Ovary (tissue), 9 donors: ENCODE data around the gene CCDC124. TPM values are rescaled to one million over a fixed set of nuclear protein-coding genes. Genes with fewer than 3 reads are reported as not detected.

Experiments
- DNase-seq, 5 donors: peaks; one replicate each; pipeline ENCODE4 v3.0.0-alpha.2; 2019 to 2020
- H3K27ac ChIP-seq, 2 donors: fragments of 200-600 bp; one replicate each; pipeline versions ENCODE4 v1.5.1 to v1.8.0; 2019 to 2022
- H3K27me3 ChIP-seq: fragments of 200-600 bp; one replicate; pipeline ENCODE4 v1.8.0; 2022
- H3K36me3 ChIP-seq: fragments of 200-600 bp; sonication (generic); one replicate; pipeline ENCODE4 v1.5.1; 2019
- H3K4me1 ChIP-seq: one replicate; pipeline ENCODE4 v1.8.1; 2013; ENCODE audit warnings: mild to moderate bottlenecking, moderate library complexity; ENCODE audit not compliant: insufficient read depth
- H3K4me3 ChIP-seq: fragments of 200-600 bp; sonication (generic); one replicate; pipeline ENCODE4 v1.5.1; 2017
- H3K9me3 ChIP-seq, 2 donors: fragments of 200-600 bp in 1 of 2; sonication (generic) in 1 of 2; one replicate each; pipeline versions ENCODE4 v1.5.1 to v1.8.1; 2013 to 2019; ENCODE audit warnings: mild to moderate bottlenecking in 1 of 2, moderate library complexity in 1 of 2
- EP300 ChIP-seq: sonication (generic); formaldehyde crosslinking; IDR thresholded peaks from one replicate; pipeline ENCODE4 v1.6.1; 2017; ENCODE audit warnings: antibody characterized with exemption
- POLR2A ChIP-seq: fragments of 450-650 bp; IDR thresholded peaks from one replicate; pipeline ENCODE4 v1.6.1; 2017; ENCODE audit warnings: antibody characterized with exemption, mild to moderate bottlenecking, moderate library complexity
- WGBS, 3 donors: extraction: QIAGEN DNeasy Blood & Tissue Kit in 1 of 3; methylation state at CpG; one replicate each; pipeline versions ENCODE4 v1.1.5 to v1.1.7; 2013 to 2017; 5-methylcytosine and 5-hydroxymethylcytosine counted together
- intact Hi-C, 4 donors: fragments of 100-400 bp; cut with DNase I; formaldehyde crosslinking; loops; one replicate each; pipeline versions ENCODE4 v1.11.0 to v1.15.1; 2022 to 2023
- polyA plus RNA-seq, 2 donors: library from polyadenylated mRNA; stranded (reverse); fragments of 200-250 nt in 1 of 2; fragments of 350-450 nt in 1 of 2; fragmentation: Illumina TruSeq in 1 of 2; extraction: RNeasy Lipid Tissue Mini Kit (QIAGEN cat#74804) in 1 of 2; gene quantifications; one replicate each; pipeline ENCODE4 v1.2.3, GENCODE V29; 2013 to 2014
- total RNA-seq, 7 donors: library from RNA; depleted of rRNA in 2 of 7; stranded (reverse); fragments of >200 nt in 2 of 7; fragmentation: NEBNext Ultra II Directional in 3 of 7; extraction: Animal tissue kit (Norgen Biotek cat#: 25700) in 3 of 7; gene quantifications; one replicate each; pipeline versions ENCODE4 v1.1.0 to v1.2.4, GENCODE V29; 2016 to 2023
- TF ChIP-seq, protein P1 (sequence below), 3 donors: fragments of 450-650 bp in 2 of 3; fragments of 200-600 bp in 1 of 3; IDR thresholded peaks; one replicate each; pipeline versions ENCODE4 v1.5.1 to v1.8.0; 2016 to 2022; ENCODE audit warnings: antibody characterized with exemption in 3 of 3, mild to moderate bottlenecking in 1 of 3
- donor health status: DM: no; HTN: no; CAD: no; lungs with moderate emphysema.
- donor health status: DM: no; HTN: no; CAD: no.
- donor health status: Bipolar disorder and iron deficiency.
- donor health status: DM: yes; HTN: yes; CAD: no.
- donor health status: DM: no; HTN: no; CAD: no.
- donor health status: DM: yes; HTN: yes; CAD: no.

The CCDC124 gene
- total and polyA plus RNA-seq, 9 donors: 4.7 to 74.5 (median 50.4) TPM

DNA sequence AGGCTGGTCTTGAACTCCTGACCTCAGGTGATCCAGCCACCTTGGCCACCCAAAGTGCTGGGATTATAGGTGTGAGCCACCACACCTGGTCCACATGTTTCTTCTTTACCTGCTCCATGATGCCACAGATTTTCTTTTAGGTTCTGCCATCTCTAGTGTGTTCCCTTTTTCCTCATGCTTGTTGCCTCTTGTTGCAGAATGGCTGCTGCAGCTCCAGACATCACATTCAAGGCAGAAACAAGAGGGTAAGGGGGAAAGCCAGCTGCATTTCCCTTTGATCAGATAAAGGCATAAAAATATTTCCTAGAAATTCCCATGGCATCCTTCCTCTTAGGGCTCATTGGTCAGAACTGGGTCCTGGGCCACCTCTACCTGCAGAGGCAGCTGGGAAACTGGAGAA lies 12.3 kb upstream of the CCDC124 start:
- intact Hi-C loops: no loop called here
- Histone ChIP-seq H3K27me3 (no peaks in the 10 kb centered on the region), H3K9me3 (peaks cover 0 to 4% of the 10 kb centered on the region in 2 donors), H3K4me3 (no peak overlapping the region), H3K27ac (no peak overlapping the region), H3K36me3 (no peaks in the 10 kb centered on the region), H3K4me1 (no peaks in the 10 kb centered on the region)
- no peak for TF ChIP-seq EP300
- no peak for TF ChIP-seq POLR2A
- TF ChIP-seq, protein P1, sequence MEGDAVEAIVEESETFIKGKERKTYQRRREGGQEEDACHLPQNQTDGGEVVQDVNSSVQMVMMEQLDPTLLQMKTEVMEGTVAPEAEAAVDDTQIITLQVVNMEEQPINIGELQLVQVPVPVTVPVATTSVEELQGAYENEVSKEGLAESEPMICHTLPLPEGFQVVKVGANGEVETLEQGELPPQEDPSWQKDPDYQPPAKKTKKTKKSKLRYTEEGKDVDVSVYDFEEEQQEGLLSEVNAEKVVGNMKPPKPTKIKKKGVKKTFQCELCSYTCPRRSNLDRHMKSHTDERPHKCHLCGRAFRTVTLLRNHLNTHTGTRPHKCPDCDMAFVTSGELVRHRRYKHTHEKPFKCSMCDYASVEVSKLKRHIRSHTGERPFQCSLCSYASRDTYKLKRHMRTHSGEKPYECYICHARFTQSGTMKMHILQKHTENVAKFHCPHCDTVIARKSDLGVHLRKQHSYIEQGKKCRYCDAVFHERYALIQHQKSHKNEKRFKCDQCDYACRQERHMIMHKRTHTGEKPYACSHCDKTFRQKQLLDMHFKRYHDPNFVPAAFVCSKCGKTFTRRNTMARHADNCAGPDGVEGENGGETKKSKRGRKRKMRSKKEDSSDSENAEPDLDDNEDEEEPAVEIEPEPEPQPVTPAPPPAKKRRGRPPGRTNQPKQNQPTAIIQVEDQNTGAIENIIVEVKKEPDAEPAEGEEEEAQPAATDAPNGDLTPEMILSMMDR (IDR thresholded peaks at IDR 0.05): no peak
- no peak for DNase-seq

DNA sequence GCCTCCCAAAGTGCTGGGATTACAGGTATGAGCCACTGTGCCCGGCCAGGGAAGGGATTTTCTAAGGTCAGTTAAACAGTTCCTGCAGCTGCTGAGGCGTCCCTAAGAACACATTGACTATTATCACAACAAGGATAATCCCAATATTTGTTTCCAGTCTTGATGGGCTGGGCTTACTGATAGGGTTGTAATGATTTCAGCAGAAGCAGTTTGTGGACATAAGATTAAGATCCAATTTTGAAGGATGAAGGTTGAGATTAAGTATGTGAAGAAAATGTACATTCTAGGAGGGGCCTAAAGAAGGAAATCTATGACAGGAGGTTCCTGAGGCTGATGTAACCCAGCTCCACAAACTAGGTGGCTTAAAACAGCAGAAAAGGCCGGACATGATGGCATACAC lies 10.7 kb upstream of the CCDC124 start:
- Histone ChIP-seq H3K27ac (no peak overlapping the region), H3K4me1 (no peaks in the 10 kb centered on the region), H3K36me3 (no peaks in the 10 kb centered on the region), H3K27me3 (no peaks in the 10 kb centered on the region), H3K9me3 (peaks cover 0 to 4% of the 10 kb centered on the region in 2 donors), H3K4me3 (no peak overlapping the region)
- intact Hi-C loops: no loop called here
- no peak for TF ChIP-seq EP300
- TF ChIP-seq POLR2A: no peak
- TF ChIP-seq, protein P1 (IDR thresholded peaks at IDR 0.05): no peak
- 46 to 59% (median 54%) methylated on average over 3 of the region's 3 CpGs for WGBS, 3 donors
- no peak for DNase-seq

DNA sequence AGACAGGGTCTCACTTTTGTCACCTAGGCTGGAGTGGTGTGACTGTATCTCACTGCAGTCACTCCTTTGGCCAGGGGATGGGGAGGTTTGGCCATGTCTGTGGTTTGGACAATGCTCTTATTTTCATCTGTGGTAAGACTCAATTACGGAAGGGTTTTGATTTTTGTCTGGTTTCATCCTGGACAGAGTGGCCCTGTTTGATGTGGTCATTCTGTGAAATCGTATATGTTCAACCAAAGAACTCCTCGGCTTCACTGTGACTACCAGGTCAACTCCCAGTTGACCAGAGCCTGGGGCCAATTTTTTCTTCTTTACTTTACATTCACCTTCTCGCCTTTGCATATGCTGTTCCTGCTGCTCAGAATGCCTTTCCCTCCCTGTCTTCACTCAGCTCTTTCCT lies 6.8 kb upstream of the CCDC124 start:
- no peak for TF ChIP-seq POLR2A
- TF ChIP-seq, protein P1 (IDR thresholded peaks at IDR 0.05): no peak
- no peak for TF ChIP-seq EP300
- Histone ChIP-seq H3K36me3 (no peaks in the 10 kb centered on the region), H3K4me3 (no peak overlapping the region), H3K9me3 (no peaks in the 10 kb centered on the region), H3K4me1 (no peaks in the 10 kb centered on the region), H3K27me3 (no peaks in the 10 kb centered on the region), H3K27ac (no peak overlapping the region)
- 65 to 77% (median 71%) methylated on average over 4 of the region's 4 CpGs for WGBS, 3 donors
- no peak for DNase-seq
- intact Hi-C loops: no loop called here

DNA sequence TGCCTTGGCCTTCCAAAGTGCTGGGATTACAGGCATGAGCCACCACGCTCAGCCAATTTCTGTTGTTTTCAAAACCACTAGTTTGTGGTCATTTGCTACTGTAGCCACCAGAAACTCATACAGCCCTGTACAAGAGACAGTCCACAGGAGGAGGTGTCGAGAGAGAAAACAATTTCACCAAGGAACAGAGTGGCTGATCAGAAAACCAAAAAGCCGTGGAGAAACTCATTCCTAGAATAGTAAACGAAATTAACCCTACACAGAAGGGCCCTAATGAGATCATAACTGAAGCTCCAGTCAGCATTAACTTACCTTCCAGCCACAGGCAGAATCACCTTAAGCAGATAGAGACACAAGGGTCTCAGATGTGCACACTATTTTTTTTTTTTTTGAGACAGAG lies 3.8 kb upstream of the CCDC124 start:
- H3K27ac ChIP-seq: no peak overlapping the region

More for the DNA sequence above, 3.8 kb upstream of the CCDC124 start:
- Histone ChIP-seq H3K4me3 (no peak overlapping the region), H3K36me3 (no peaks in the 10 kb centered on the region), H3K9me3 (no peaks in the 10 kb centered on the region), H3K27me3 (no peaks in the 10 kb centered on the region), H3K4me1 (peaks cover 2% of the 10 kb centered on the region)
- TF ChIP-seq, protein P1 (IDR thresholded peaks at IDR 0.05): no peak
- TF ChIP-seq EP300: no peak
- no peak for DNase-seq
- 45 to 53% (median 49%) methylated on average over 4 of the region's 4 CpGs for WGBS, 3 donors
- intact Hi-C loops: no loop called here
